VCaP (cell line): ENCODE results near the gene NALCN.
A peak's percentile ranks its signal among the peaks of the same experiment; 100 is the strongest.

Experiments
- H3K27ac ChIP-seq: fragments of 450-650 bp; 2 replicates; pipeline ENCODE4 v1.5.1; 2017
- CTCF ChIP-seq: fragments of 450-650 bp; conservative IDR thresholded peaks from 2 replicates; pipeline ENCODE4 v1.5.1; 2017; ENCODE audit warnings: mild to moderate bottlenecking, moderate library complexity

The NALCN gene

GRCh38 chr13:101179021-101179420 lies 237.3 kb downstream of the NALCN start:
- H3K27ac ChIP-seq = no peak overlapping the region
- no peak for TF ChIP-seq CTCF

- TF ChIP-seq CTCF = no peak
- no peak overlapping the region for H3K27ac ChIP-seq
Observed at GRCh38 chr13:101178406-101178805, 237.9 kb downstream of the NALCN start.

GRCh38 chr13:101170306-101170705 lies 246.0 kb downstream of the NALCN start:
- no peak for TF ChIP-seq CTCF
- no peak overlapping the region for H3K27ac ChIP-seq

GRCh38 chr13:101157261-101157660 lies 259.0 kb downstream of the NALCN start:
- TF ChIP-seq CTCF = no peak
- no peak overlapping the region for H3K27ac ChIP-seq

- peak; percentile 70 for TF ChIP-seq CTCF
- no peak overlapping the region for H3K27ac ChIP-seq
Observed at GRCh38 chr13:101155920-101156319, 260.4 kb downstream of the NALCN start.

- TF ChIP-seq CTCF = no peak
- H3K27ac ChIP-seq = no peak overlapping the region
Observed at GRCh38 chr13:101152184-101152583, 264.1 kb downstream of the NALCN start.

- TF ChIP-seq CTCF = no peak
- no peak overlapping the region for H3K27ac ChIP-seq
Observed at GRCh38 chr13:101150998-101151397, 265.3 kb downstream of the NALCN start.
